Gastroesophageal sphincter (tissue), 4 donors: Measurements from ENCODE around the gene SPDYE18. TPM values are rescaled to one million over a fixed set of nuclear protein-coding genes. Genes with fewer than 3 reads are reported as not detected.
"Not testable (repeated sequence)": the region's sequence is repeated elsewhere in the genome, so short reads cannot be mapped to it uniquely, and the experiment has no call there.

Source experiments
- ATAC-seq: fragments of 150-250 bp; one replicate; pipeline ENCODE4 v1.9.1; 2016; ENCODE audit warnings: mild to moderate bottlenecking, moderate library complexity
- H3K27ac ChIP-seq, 4 donors: fragments of 200-600 bp; sonication (generic) in 3 of 4; 1 replicate in 3 of 4; 2 replicates in 1 of 4; pipeline ENCODE4 v1.5.1; 2016 to 2019
- H3K27me3 ChIP-seq: fragments of 200-600 bp; sonication (generic); one replicate; pipeline ENCODE4 v1.5.1; 2019
- H3K36me3 ChIP-seq, 2 donors: fragments of 200-600 bp; sonication (generic); one replicate each; pipeline ENCODE4 v1.5.1; 2019; ENCODE audit warnings: control low read depth in 1 of 2
- H3K4me1 ChIP-seq, 3 donors: fragments of 200-600 bp; sonication (generic); 1 replicate in 2 of 3; 2 replicates in 1 of 3; pipeline ENCODE4 v1.5.1; 2016 to 2019; ENCODE audit warnings: control low read depth in 2 of 3
- H3K4me3 ChIP-seq, 2 donors: fragments of 200-600 bp; sonication (generic); one replicate each; pipeline ENCODE4 v1.5.1; 2019; ENCODE audit warnings: mild to moderate bottlenecking in 1 of 2, moderate library complexity in 1 of 2
- H3K9me3 ChIP-seq, 3 donors: fragments of 200-600 bp; sonication (generic); one replicate each; pipeline ENCODE4 v1.5.1; 2017 to 2019; ENCODE audit warnings: control low read depth in 2 of 3
- POLR2AphosphoS5 ChIP-seq: sonication (generic); formaldehyde crosslinking; IDR thresholded peaks from one replicate; pipeline ENCODE4 v1.6.1; 2017; ENCODE audit warnings: antibody characterized with exemption
- WGBS, 2 donors: methylation state at CpG; one replicate each; pipeline ENCODE4 v1.1.5; 2018; ENCODE audit warnings: low coverage in 1 of 2; 5-methylcytosine and 5-hydroxymethylcytosine counted together
- total RNA-seq, 4 donors: library from RNA; depleted of rRNA; stranded (reverse); fragments of >200 nt; gene quantifications; one replicate each; pipeline ENCODE4 v1.1.0, GENCODE V29; 2016

Gene SPDYE18
- total RNA-seq, 4 donors from 2014 or later: 2.3 to 3.1 TPM; not detected in 2

DNA sequence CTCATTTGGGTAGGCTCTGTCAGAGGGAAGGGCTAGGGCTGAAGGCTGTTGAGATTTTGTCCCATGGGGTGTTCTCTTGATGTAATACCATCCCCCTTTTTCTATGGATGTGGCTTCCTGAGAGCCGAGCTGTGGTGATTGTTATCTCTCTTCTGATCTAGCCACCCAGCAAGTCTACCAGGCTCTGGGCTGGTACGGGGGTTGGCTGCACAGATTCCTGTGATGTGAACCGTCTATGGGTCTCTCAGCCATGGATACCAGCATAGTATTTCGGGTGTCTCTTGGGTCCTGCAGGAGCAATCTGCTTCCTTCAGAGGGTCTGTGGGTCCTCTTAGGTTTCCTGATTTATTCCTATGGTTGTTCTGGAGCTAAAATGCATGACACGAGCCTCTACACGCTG lies 8.8 kb upstream of the SPDYE18 start:
- not testable (repeated sequence) for H3K4me3 ChIP-seq, ATAC-seq, H3K9me3 ChIP-seq, H3K4me1 ChIP-seq, H3K27me3 ChIP-seq, H3K27ac ChIP-seq
- 94% methylated on average over 2 of the region's 6 CpGs; no CpG with 5 or more reads in 1 of the 2 donors for WGBS, 2 donors
- peaks cover 0 to 11% of the 10 kb centered on the region in 2 donors for H3K36me3 ChIP-seq

GRCh38 chr7:77065869-77066268 lies 3.5 kb upstream of the SPDYE18 start:
- H3K27ac ChIP-seq, H3K9me3 ChIP-seq, H3K27me3 ChIP-seq, H3K4me1 ChIP-seq, ATAC-seq, H3K4me3 ChIP-seq: not testable (repeated sequence)
- 84 to 95% methylated on average over 5 to 7 of the region's 7 CpGs for WGBS, 2 donors
- H3K36me3 ChIP-seq: peaks cover 0 to 18% of the 10 kb centered on the region in 2 donors

- H3K36me3 ChIP-seq: peaks cover 0 to 22% of the 10 kb centered on the region in 2 donors
- not testable (repeated sequence) for H3K4me3 ChIP-seq, H3K27ac ChIP-seq, ATAC-seq, H3K9me3 ChIP-seq, H3K27me3 ChIP-seq, H3K4me1 ChIP-seq
- WGBS, 2 donors: 83 to 92% methylated on average over 2 of the region's 4 CpGs
Observed at GRCh38 chr7:77063732-77064131, 1.4 kb upstream of the SPDYE18 start.

GRCh38 chr7:77032261-77032660 lies 30.1 kb downstream of the SPDYE18 start, which contains the start of gene SPDYE17:
Gene SPDYE17, minus strand, starts transcription at chr7:77032361. Its CDS starts 1,791 bp downstream, at chr7:77030570.
- H3K9me3 ChIP-seq, H3K4me1 ChIP-seq, H3K27ac ChIP-seq, H3K36me3 ChIP-seq, H3K4me3 ChIP-seq, ATAC-seq, H3K27me3 ChIP-seq: not testable (repeated sequence)
- 82% methylated on average over 7 of the region's 8 CpGs; no CpG with 5 or more reads in 1 of the 2 donors for WGBS, 2 donors

GRCh38 chr7:77026349-77026748 lies 36.0 kb downstream of the SPDYE18 start:
- H3K9me3 ChIP-seq, H3K4me3 ChIP-seq, H3K4me1 ChIP-seq, H3K36me3 ChIP-seq, H3K27me3 ChIP-seq, H3K27ac ChIP-seq, ATAC-seq: not testable (repeated sequence)
- WGBS, 2 donors: no CpG with 5 or more reads among the region's 10 CpGs

GRCh38 chr7:77010074-77010680 lies 52.2 kb downstream of the SPDYE18 start:
- peak overlapping the region in 2 of 4 donors; percentile 47 to 50 for H3K27ac ChIP-seq
- 13 to 28% methylated on average over 3 of the region's 16 CpGs for WGBS, 2 donors
- H3K27me3 ChIP-seq, H3K4me3 ChIP-seq, H3K4me1 ChIP-seq, H3K9me3 ChIP-seq, H3K36me3 ChIP-seq: not testable (repeated sequence)
- peak; percentile 15 for ATAC-seq

DNA sequence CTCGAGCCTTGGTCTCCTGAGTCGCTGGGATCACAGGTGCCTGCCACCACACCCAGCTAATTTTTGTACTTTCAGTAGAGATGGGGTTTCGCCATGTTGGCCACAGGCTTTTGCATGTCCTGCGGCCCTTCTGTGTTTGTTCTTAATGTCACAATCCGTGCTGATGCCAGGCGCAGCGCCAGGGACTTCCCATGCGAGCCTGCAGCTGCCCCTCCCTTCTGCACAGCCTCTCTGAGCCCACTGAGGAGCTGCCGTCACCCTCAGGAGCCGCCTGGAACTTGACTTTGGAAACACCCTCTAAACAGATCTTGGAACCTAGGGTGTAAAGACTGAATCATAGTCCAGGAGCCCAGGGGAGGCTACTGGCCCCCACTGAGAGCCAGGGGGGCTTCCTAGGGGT lies 54.4 kb downstream of the SPDYE18 start:
- H3K36me3 ChIP-seq, H3K4me3 ChIP-seq, H3K27me3 ChIP-seq, H3K9me3 ChIP-seq, H3K4me1 ChIP-seq: not testable (repeated sequence)
- TF ChIP-seq POLR2AphosphoS5: peak; percentile 82
- peak; percentile 92 for ATAC-seq
- peak overlapping the region; percentile 37 to 70 (median 61) for H3K27ac ChIP-seq
- WGBS, 2 donors: 37% methylated on average over 5 of the region's 10 CpGs; no CpG with 5 or more reads in 1 of the 2 donors

DNA sequence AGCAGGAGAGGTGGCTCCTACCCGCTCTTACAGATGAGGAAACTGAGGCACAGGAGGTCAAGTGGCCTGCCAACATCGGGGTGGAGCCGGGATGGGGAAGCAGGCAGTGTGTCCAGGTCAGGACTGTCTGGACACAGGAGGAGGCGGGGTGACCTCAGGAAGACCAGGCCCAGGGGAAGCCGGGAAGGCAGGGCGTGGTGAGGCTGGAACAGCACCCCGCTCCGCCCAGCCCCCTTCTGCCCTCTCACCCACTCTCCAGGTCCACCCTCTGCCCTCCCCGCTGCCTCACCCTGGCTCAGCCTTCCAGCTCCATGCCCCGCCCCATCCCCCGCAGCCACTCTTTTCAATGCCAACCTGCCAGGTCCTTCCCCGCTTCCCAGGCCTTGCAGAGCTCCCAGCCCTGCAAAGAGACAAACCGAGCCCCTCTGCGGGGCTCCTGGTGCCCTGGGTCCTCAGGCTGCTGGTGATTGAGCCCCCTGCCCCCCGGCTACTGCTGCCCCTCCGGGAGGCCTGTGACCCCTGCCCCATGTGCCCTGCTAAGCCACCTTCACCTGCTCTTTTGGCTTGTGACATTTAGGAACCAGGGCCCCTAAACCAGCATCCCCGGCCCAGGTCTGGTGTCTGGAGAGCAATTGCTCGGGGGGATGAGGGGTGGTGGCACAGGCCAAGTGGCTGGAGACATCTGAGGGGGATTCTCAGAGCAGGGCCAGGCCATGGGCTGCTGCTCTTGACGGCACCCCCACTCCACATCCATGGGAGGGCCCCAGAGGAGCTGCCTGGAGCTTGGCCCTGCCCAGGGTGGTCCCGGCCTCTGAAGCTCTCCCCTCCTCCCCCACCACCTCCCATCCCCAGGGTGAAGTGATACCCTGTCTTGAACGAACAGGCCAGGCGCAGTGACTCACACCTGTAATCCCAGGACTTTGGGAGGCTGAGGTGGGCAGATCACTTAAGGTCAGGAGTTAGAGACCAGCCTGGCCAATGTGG lies 55.9 kb downstream of the SPDYE18 start:
- peak overlapping the region in 2 of 4 donors; percentile 44 to 70 for H3K27ac ChIP-seq
- ATAC-seq: peak; percentile 46

GRCh38 chr7:77005461-77006057 lies 56.8 kb downstream of the SPDYE18 start:
- ATAC-seq, H3K27me3 ChIP-seq, H3K4me3 ChIP-seq, H3K9me3 ChIP-seq, H3K27ac ChIP-seq, H3K4me1 ChIP-seq: not testable (repeated sequence)
- WGBS, 2 donors: 100% methylated on average over 1 of the region's 27 CpGs; no CpG with 5 or more reads in 1 of the 2 donors
- peaks cover 0 to 17% of the 10 kb centered on the region in 2 donors for H3K36me3 ChIP-seq

More for the DNA sequence above, 55.9 kb downstream of the SPDYE18 start:
- H3K9me3 ChIP-seq, H3K27me3 ChIP-seq, H3K4me1 ChIP-seq, H3K4me3 ChIP-seq: not testable (repeated sequence)
- peaks cover 0 to 14% of the 10 kb centered on the region in 2 donors for H3K36me3 ChIP-seq
- 100% methylated on average over 1 of the region's 22 CpGs; no CpG with 5 or more reads in 1 of the 2 donors for WGBS, 2 donors

- WGBS, 2 donors: no CpG with 5 or more reads among the region's 18 CpGs
- peaks cover 0 to 17% of the 10 kb centered on the region in 2 donors for H3K36me3 ChIP-seq
- H3K4me1 ChIP-seq, H3K27ac ChIP-seq, ATAC-seq, H3K27me3 ChIP-seq, H3K9me3 ChIP-seq, H3K4me3 ChIP-seq: not testable (repeated sequence)
Observed at GRCh38 chr7:77004151-77004550, 58.2 kb downstream of the SPDYE18 start.

- not testable (repeated sequence) for H3K27me3 ChIP-seq, H3K4me3 ChIP-seq, ATAC-seq, H3K9me3 ChIP-seq, H3K4me1 ChIP-seq
- Histone ChIP-seq H3K36me3 (peaks cover 0 to 19% of the 10 kb centered on the region in 2 donors), H3K27ac (peak overlapping the region in 1 of 4 donors; percentile 12)
- WGBS, 2 donors: 92% methylated on average over 2 of the region's 10 CpGs; no CpG with 5 or more reads in 1 of the 2 donors
Observed at GRCh38 chr7:77003241-77003640, 59.1 kb downstream of the SPDYE18 start.

DNA sequence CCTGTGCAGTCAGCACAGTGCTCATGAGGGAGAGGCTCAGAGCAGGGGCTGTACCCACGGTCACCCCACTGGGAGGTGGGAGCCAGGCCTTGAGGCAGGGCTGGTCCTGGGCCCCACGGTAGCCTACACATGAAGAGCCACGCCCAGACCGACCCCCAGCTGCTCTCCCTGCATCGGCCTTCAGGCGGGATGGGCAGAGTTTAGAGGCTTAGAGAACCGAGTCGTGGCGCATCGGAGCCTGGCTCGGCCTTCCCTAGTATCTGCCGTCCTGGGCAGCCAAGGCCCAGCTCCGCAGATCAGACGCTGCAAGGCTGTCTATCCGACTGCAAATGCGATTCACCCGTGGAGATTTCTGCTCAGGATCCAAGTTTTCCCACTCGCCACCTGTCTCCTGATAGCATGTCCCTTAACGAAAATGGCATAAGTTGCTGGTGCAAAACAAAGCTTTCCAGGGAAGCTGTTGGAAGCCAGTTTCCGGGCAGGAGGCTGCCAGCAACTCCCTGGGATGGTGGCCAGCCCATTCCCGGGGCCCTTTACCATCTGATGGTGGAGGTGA lies 59.6 kb downstream of the SPDYE18 start:
- not testable (repeated sequence) for ATAC-seq, H3K4me1 ChIP-seq, H3K9me3 ChIP-seq, H3K4me3 ChIP-seq, H3K27me3 ChIP-seq
- WGBS, 2 donors: 80 to 100% methylated on average over 1 to 3 of the region's 21 CpGs
- H3K27ac ChIP-seq: peak overlapping the region in 1 of 4 donors; percentile 12
- peaks cover 0 to 19% of the 10 kb centered on the region in 2 donors for H3K36me3 ChIP-seq
